H1 (cell line): ENCODE results near the gene AP5M1. TPM values are rescaled to one million over a fixed set of nuclear protein-coding genes. Genes with fewer than 3 reads are reported as not detected.

Experiments used
- CTCF ChIA-PET: fragments of 300-600 bp; sonication (Branson Sonifier 250); formaldehyde crosslinking; loops from one replicate; lab custom pipeline; 2021; ENCODE audit not compliant: partially characterized antibody; lab: Charles Lee
- POLR2A ChIA-PET: fragments of 300-600 bp; sonication (Branson Sonifier 250); formaldehyde crosslinking; loops from one replicate; lab custom pipeline; 2021; ENCODE audit warnings: inconsistent platforms; ENCODE audit not compliant: partially characterized antibody; lab: Charles Lee
- DNase-seq, 2 experiments: peaks; one replicate each; pipeline versions ENCODE4 v3.0.0 to v3.0.0-alpha.2; 2010 to 2022; ENCODE audit warnings: low spot score in 2 of 2, low read depth in 1 of 2, mixed read lengths in 1 of 2
- FAIRE-seq: peaks from 2 replicates; lab custom pipeline; 2011; peaks lifted over from hg19 to GRCh38; lab: Jason Lieb, UNC
- H2AFZ ChIP-seq: 2 replicates; pipeline ENCODE4 v1.8.1; 2012; ENCODE audit warnings: low read length, inconsistent platforms
- H2AK5ac ChIP-seq: 2 replicates; pipeline ENCODE4 v1.6.1; 2013; ENCODE audit warnings: low read depth, low read length
- H2BK120ac ChIP-seq: replicated peaks from 2 replicates; pipeline ENCODE3; 2013; ENCODE audit warnings: low read depth, low read length, inconsistent platforms
- H2BK12ac ChIP-seq: 2 replicates; pipeline ENCODE4 v1.6.1; 2013; ENCODE audit warnings: low read depth, low read length
- H2BK15ac ChIP-seq: 2 replicates; pipeline ENCODE4 v1.6.1; 2013; ENCODE audit warnings: low read length
- H2BK20ac ChIP-seq: 2 replicates; pipeline ENCODE4 v1.6.1; 2013; ENCODE audit warnings: low read length
- H2BK5ac ChIP-seq: 2 replicates; pipeline ENCODE4 v1.6.1; 2013; ENCODE audit warnings: low read depth, low read length
- H3K14ac ChIP-seq: 2 replicates; pipeline ENCODE4 v1.6.1; 2013; ENCODE audit warnings: inconsistent platforms; ENCODE audit not compliant: insufficient read length
- H3K18ac ChIP-seq: 2 replicates; pipeline ENCODE4 v1.6.1; 2013; ENCODE audit warnings: low read length; ENCODE audit errors: extremely low read depth
- H3K23ac ChIP-seq: 2 replicates; pipeline ENCODE4 v1.6.1; 2013; ENCODE audit warnings: inconsistent platforms; ENCODE audit not compliant: insufficient read length
- H3K23me2 ChIP-seq: 2 replicates; pipeline ENCODE4 v1.6.1; 2013; ENCODE audit warnings: low read depth, low read length
- H3K27ac ChIP-seq: 2 replicates; pipeline ENCODE4 v1.6.1; 2011; ENCODE audit warnings: low read depth, low read length, inconsistent platforms
- H3K27me3 ChIP-seq, 4 experiments: replicated peaks in 1 of 4; 1 replicate in 1 of 4; 2 replicates in 3 of 4; pipeline versions ENCODE4 v1.6.1 to v1.8.1; 2011 to 2013; ENCODE audit warnings: low read length in 3 of 4, mild to moderate bottlenecking in 3 of 4, inconsistent platforms in 2 of 4, mixed read lengths in 2 of 4, moderate library complexity in 1 of 4; ENCODE audit not compliant: control insufficient read depth in 3 of 4, insufficient read depth in 3 of 4; ENCODE audit errors: extremely low read depth in 1 of 4
- H3K36me3 ChIP-seq, 4 experiments: 2 replicates each; pipeline versions ENCODE4 v1.6.1 to v1.8.1; 2011 to 2013; ENCODE audit warnings: mild to moderate bottlenecking in 4 of 4, low read length in 3 of 4, moderate library complexity in 2 of 4, control low read depth in 1 of 4, inconsistent platforms in 1 of 4; ENCODE audit not compliant: insufficient read depth in 4 of 4, control insufficient read depth in 2 of 4
- H3K4ac ChIP-seq: replicated peaks from 2 replicates; pipeline ENCODE3; 2013; ENCODE audit warnings: low read length, low read depth, mixed read lengths, inconsistent platforms; ENCODE audit not compliant: insufficient read length
- H3K4me1 ChIP-seq, 4 experiments: replicated peaks in 1 of 4; 1 replicate in 1 of 4; 2 replicates in 3 of 4; pipeline versions ENCODE4 v1.6.1 to v1.8.1; 2011 to 2013; ENCODE audit warnings: low read length in 3 of 4, inconsistent platforms in 2 of 4, mixed read lengths in 1 of 4; ENCODE audit not compliant: insufficient read depth in 4 of 4, control insufficient read depth in 3 of 4
- H3K4me2 ChIP-seq, 2 experiments: 2 replicates each; pipeline versions ENCODE4 v1.6.1 to v1.8.1; 2011 to 2013; ENCODE audit warnings: low read depth in 2 of 2, low read length in 2 of 2, control low read depth in 1 of 2, inconsistent platforms in 1 of 2, mild to moderate bottlenecking in 1 of 2; ENCODE audit not compliant: insufficient read depth in 1 of 2
- H3K4me3 ChIP-seq, 4 experiments: fragments of 200-600, 300-600 bp in 1 of 4; sonication (generic), shearing (Covaris generic), sonication (Bioruptor Twin) in 1 of 4; 2 replicates each; pipeline versions ENCODE4 v1.5.1 to v1.8.1; 2011 to 2016; ENCODE audit warnings: low read length in 4 of 4, low read depth in 3 of 4, control low read depth in 2 of 4, inconsistent platforms in 2 of 4, mild to moderate bottlenecking in 2 of 4, mixed read lengths in 1 of 4, moderate library complexity in 1 of 4; ENCODE audit not compliant: insufficient read depth in 2 of 4; ENCODE audit errors: extremely low read depth in 1 of 4
- H3K56ac ChIP-seq: replicated peaks from 2 replicates; pipeline ENCODE3; 2013; ENCODE audit warnings: low read depth, mild to moderate bottlenecking, mixed read lengths, low read length, inconsistent platforms; ENCODE audit not compliant: insufficient read length
- H3K79me1 ChIP-seq: 2 replicates; pipeline ENCODE4 v1.6.1; 2013; ENCODE audit warnings: low read depth, low read length, control low read depth
- H3K79me2 ChIP-seq, 2 experiments: 2 replicates each; pipeline versions ENCODE4 v1.6.1 to v1.8.1; 2012 to 2013; ENCODE audit warnings: low read length in 2 of 2, mild to moderate bottlenecking in 2 of 2, inconsistent platforms in 1 of 2; ENCODE audit not compliant: insufficient read depth in 2 of 2, control insufficient read depth in 1 of 2
- H3K9ac ChIP-seq, 4 experiments: replicated peaks in 1 of 4; 1 replicate in 1 of 4; 2 replicates in 3 of 4; pipeline versions ENCODE4 v1.6.1 to v1.8.1; 2011 to 2013; ENCODE audit warnings: low read depth in 3 of 4, low read length in 3 of 4, control low read depth in 2 of 4, mild to moderate bottlenecking in 2 of 4, moderate library complexity in 2 of 4, inconsistent platforms in 1 of 4; ENCODE audit errors: extremely low read depth in 1 of 4
- H3K9me3 ChIP-seq, 2 experiments: 2 replicates each; pipeline versions ENCODE4 v1.6.1 to v1.8.1; 2012 to 2013; ENCODE audit warnings: mild to moderate bottlenecking in 2 of 2, moderate library complexity in 2 of 2, control low read depth in 1 of 2, inconsistent platforms in 1 of 2, low read depth in 1 of 2, low read length in 1 of 2, mixed read lengths in 1 of 2; ENCODE audit not compliant: insufficient read depth in 2 of 2
- H4K20me1 ChIP-seq, 2 experiments: replicated peaks in 1 of 2; 2 replicates each; pipeline versions ENCODE3 to v1.8.1; 2011 to 2013; ENCODE audit warnings: inconsistent platforms in 2 of 2, low read length in 2 of 2, mild to moderate bottlenecking in 1 of 2; ENCODE audit not compliant: insufficient read depth in 2 of 2, control insufficient read depth in 1 of 2
- H4K5ac ChIP-seq: 2 replicates; pipeline ENCODE4 v1.6.1; 2013; ENCODE audit warnings: low read length, low read depth, mixed read lengths, inconsistent platforms; ENCODE audit not compliant: insufficient read length
- H4K8ac ChIP-seq: 2 replicates; pipeline ENCODE4 v1.8.0; 2013; ENCODE audit warnings: mild to moderate bottlenecking, moderate library complexity, low read length, inconsistent platforms; ENCODE audit not compliant: insufficient read depth; ENCODE audit errors: extremely low read depth
- H4K91ac ChIP-seq: replicated peaks from 2 replicates; pipeline ENCODE3; 2013; ENCODE audit warnings: low read length, mixed read lengths, inconsistent platforms; ENCODE audit not compliant: insufficient read length
- ATF2 ChIP-seq: IDR thresholded peaks from 2 replicates; pipeline ENCODE4 v1.6.1; 2012; ENCODE audit warnings: low read length, inconsistent platforms
- ATF3 ChIP-seq: IDR thresholded peaks from 2 replicates; pipeline ENCODE4 v1.6.1; 2011; ENCODE audit warnings: low read depth, mild to moderate bottlenecking, low read length; ENCODE audit not compliant: insufficient read depth
- BACH1 ChIP-seq: IDR thresholded peaks from 2 replicates; pipeline ENCODE4 v1.6.1; 2012; ENCODE audit warnings: low read length, improper control_type of control experiment
- BCL11A ChIP-seq, 2 experiments: IDR thresholded peaks; one replicate each; pipeline ENCODE4 v1.6.1; 2011; ENCODE audit warnings: low read depth in 2 of 2, low read length in 2 of 2, mild to moderate bottlenecking in 2 of 2
- CHD2 ChIP-seq: IDR thresholded peaks from 2 replicates; pipeline ENCODE4 v1.6.1; 2012; ENCODE audit warnings: low read length, improper control_type of control experiment
- GTF2F1 ChIP-seq: IDR thresholded peaks from 2 replicates; pipeline ENCODE4 v1.6.1; 2012; ENCODE audit warnings: low read depth, low read length, improper control_type of control experiment, borderline replicate concordance
- HDAC6 ChIP-seq: IDR thresholded peaks from one replicate; pipeline ENCODE4 v1.7.1; 2012; ENCODE audit warnings: low read depth, mild to moderate bottlenecking, inconsistent platforms, low read length, moderate library complexity
- NRF1 ChIP-seq: IDR thresholded peaks from 2 replicates; pipeline ENCODE4 v1.6.1; 2011; ENCODE audit warnings: mild to moderate bottlenecking, low read depth, low read length, improper control_type of control experiment
- RFX5 ChIP-seq: IDR thresholded peaks from 2 replicates; pipeline ENCODE4 v1.6.1; 2011; ENCODE audit warnings: low read depth, low read length, improper control_type of control experiment, borderline replicate concordance
- RXRA ChIP-seq: IDR thresholded peaks from 2 replicates; pipeline ENCODE4 v1.6.1; 2011; ENCODE audit warnings: low read depth, mild to moderate bottlenecking, low read length, moderate library complexity; ENCODE audit not compliant: insufficient read depth
- SUZ12 ChIP-seq: fragments of 200-600 bp; sonication (generic); IDR thresholded peaks from 2 replicates; pipeline ENCODE4 v1.6.1; 2012; ENCODE audit warnings: mild to moderate bottlenecking, inconsistent platforms, low read length, moderate library complexity, mixed read lengths
- WGBS, 2 experiments: shearing (Covaris generic) in 1 of 2; methylation state at CpG; one replicate each; pipeline versions ENCODE4 v1.1.6 to v1.1.7; 2013 to 2015; ENCODE audit warnings: low lambda C conversion rate in 2 of 2, mixed read lengths in 2 of 2, inconsistent platforms in 1 of 2, low coverage in 1 of 2, missing lambda C conversion rate in 1 of 2; ENCODE audit not compliant: insufficient replicate concordance in 2 of 2, insufficient coverage in 1 of 2, insufficient read length in 1 of 2; ENCODE audit errors: extremely low coverage in 1 of 2, missing lambda C conversion rate in 1 of 2; 5-methylcytosine and 5-hydroxymethylcytosine counted together
- polyA plus RNA-seq, 7 experiments: library from polyadenylated mRNA; depleted of rRNA in 3 of 7; stranded (reverse) in 5 of 7; unstranded in 2 of 7; fragments of >200 nt in 5 of 7; fragments of 200-250 nt in 2 of 7; gene quantifications; 1 replicate in 5 of 7; 2 replicates in 1 of 7; 4 replicates in 1 of 7; pipeline versions ENCODE4 v1.2.1 to v1.2.3, GENCODE V29; 2011 to 2013; ENCODE audit warnings: missing spikeins in 2 of 7, mixed read lengths in 2 of 7
- total RNA-seq: library from RNA; stranded (reverse); fragmentation: NEBNext Ultra II Directional; extraction: Animal tissue kit (Norgen Biotek cat#: 25700); gene quantifications from 2 replicates; pipeline ENCODE4 v1.2.1, GENCODE V29; 2021

The AP5M1 gene
- total and polyA plus RNA-seq, 2 of the 8 experiments (the other 6 are each of a cell fraction or from before 2014, with no cell fraction given) = 20.9 to 51.9 TPM

- Histone ChIP-seq H2BK15ac (no peak overlapping the region), H3K27ac (no peak overlapping the region), H3K27me3 (no peaks in the 10 kb centered on the region), H2BK5ac (no peak overlapping the region), H2BK12ac (no peak overlapping the region), H3K23ac (no peak overlapping the region), H3K9me3 (no peaks in the 10 kb centered on the region), H4K8ac (no peak overlapping the region), H3K4me1 (no peaks in the 10 kb centered on the region), H3K36me3 (peaks cover 0 to 13% (median 0%) of the 10 kb centered on the region in 4 experiments; a peak in 2 of 8 replicates), H2BK120ac (no peak overlapping the region), H3K23me2 (no peaks in the 10 kb centered on the region), H3K56ac (no peak overlapping the region), H3K79me2 (peaks cover 0 to 39% of the 10 kb centered on the region in 2 experiments; a peak in 3 of 4 replicates), H4K20me1 (peaks cover 4 to 7% of the 10 kb centered on the region in 2 experiments), H3K14ac (no peak overlapping the region), H3K9ac (no peak overlapping the region), H3K4me3 (no peak overlapping the region), H2AK5ac (no peak overlapping the region), H4K91ac (no peak overlapping the region), H3K4me2 (no peak overlapping the region), H3K79me1 (no peaks in the 10 kb centered on the region; the same call in none of the 2 replicates), H4K5ac (no peak overlapping the region), H2BK20ac (no peak overlapping the region), H3K4ac (no peak overlapping the region), H3K18ac (no peak overlapping the region), H2AFZ (no peak overlapping the region)
- DNase-seq (no peak), FAIRE-seq (no peak)
- POLR2A ChIA-PET = no interaction called here
- 92% methylated on average over 2 of the region's 2 CpGs; no CpG with 5 or more reads in 1 of the 2 experiments for WGBS, 2 experiments
- CTCF ChIA-PET = no interaction called here
- no peak for TF ChIP-seq GTF2F1
- TF ChIP-seq CHD2 = no peak
- no peak for TF ChIP-seq NRF1
- no peak for TF ChIP-seq SUZ12
- no peak for TF ChIP-seq RFX5
- no peak for TF ChIP-seq RXRA
- TF ChIP-seq ATF2 = no peak
- no peak for TF ChIP-seq BCL11A (IDR thresholded peaks at IDR 0.05; ENCODE audit: low read depth in 2 of 2, low read length in 2 of 2)
- TF ChIP-seq BACH1 = no peak
- no peak for TF ChIP-seq ATF3
- no peak for TF ChIP-seq HDAC6
These were observed 21.7 kb upstream of the AP5M1 start for GRCh38 chr14:57246933-57247657.
